Progenitor cell of endocrine pancreas (in vitro differentiated cells): Measurements from ENCODE around the gene HIGD2A. TPM values are rescaled to one million over a fixed set of nuclear protein-coding genes. Genes with fewer than 3 reads are reported as not detected.

ENCODE experiments used
- DNase-seq: peaks from one replicate; pipeline ENCODE4 v3.0.0; 2021; ENCODE audit warnings: low spot score; ENCODE audit not compliant: unreplicated experiment
- H3K27ac Mint-ChIP-seq: 2 replicates; pipeline ENCODE4 v1.8.0; 2021; ENCODE audit warnings: mild to moderate bottlenecking, moderate library complexity, mixed read lengths
- H3K27me3 Mint-ChIP-seq: 2 replicates; pipeline ENCODE4 v1.8.0; 2021; ENCODE audit warnings: mixed read lengths
- H3K36me3 Mint-ChIP-seq: 2 replicates; pipeline ENCODE4 v1.8.0; 2022; ENCODE audit warnings: mixed read lengths; ENCODE audit not compliant: insufficient read depth
- H3K4me1 Mint-ChIP-seq: 2 replicates; pipeline ENCODE4 v1.8.0; 2021; ENCODE audit warnings: low read depth, mixed read lengths
- H3K4me3 Mint-ChIP-seq: 2 replicates; pipeline ENCODE4 v1.8.0; 2021; ENCODE audit warnings: low read depth, mild to moderate bottlenecking, moderate library complexity, mixed read lengths
- H3K9me3 Mint-ChIP-seq: 2 replicates; pipeline ENCODE4 v1.8.0; 2021; ENCODE audit warnings: low read depth, mixed read lengths
- CTCF ChIP-seq: fragments of 200-600 bp; sonication (generic); IDR thresholded peaks from one replicate; pipeline ENCODE4 v1.5.0; 2021; ENCODE audit warnings: antibody characterized with exemption, mild to moderate bottlenecking; ENCODE audit not compliant: unreplicated experiment
- total RNA-seq: library from RNA; stranded (reverse); gene quantifications from 2 replicates; pipeline ENCODE4 v1.2.1, GENCODE V29; 2021

Gene HIGD2A
- total RNA-seq, 1 donor from 2014 or later = 96.8 TPM

GRCh38 chr5:176381979-176382378 lies 6.6 kb upstream of the HIGD2A start:
- Mint-ChIP-seq H3K36me3 (peaks cover 11% of the 10 kb centered on the region), H3K4me3 (no peak overlapping the region), H3K27me3 (no peaks in the 10 kb centered on the region), H3K4me1 (peaks cover 3% of the 10 kb centered on the region), H3K27ac (no peak overlapping the region), H3K9me3 (no peaks in the 10 kb centered on the region)
- no peak for DNase-seq
- no peak for TF ChIP-seq CTCF

- H3K27ac Mint-ChIP-seq = no peak overlapping the region
- H3K4me3 Mint-ChIP-seq = no peak overlapping the region
- no peak for DNase-seq
- peaks cover 8% of the 10 kb centered on the region for H3K4me1 Mint-ChIP-seq
- no peaks in the 10 kb centered on the region for H3K9me3 Mint-ChIP-seq
- no peak for TF ChIP-seq CTCF
- no peaks in the 10 kb centered on the region for H3K27me3 Mint-ChIP-seq
- peaks cover 11% of the 10 kb centered on the region for H3K36me3 Mint-ChIP-seq
Observed at GRCh38 chr5:176382721-176383120, 5.8 kb upstream of the HIGD2A start.

GRCh38 chr5:176383248-176383905 lies 5.2 kb upstream of the HIGD2A start:
- peaks cover 11% of the 10 kb centered on the region for H3K4me1 Mint-ChIP-seq
- no peak for DNase-seq
- H3K9me3 Mint-ChIP-seq = no peaks in the 10 kb centered on the region
- TF ChIP-seq CTCF = no peak
- H3K4me3 Mint-ChIP-seq = no peak overlapping the region
- no peaks in the 10 kb centered on the region for H3K27me3 Mint-ChIP-seq
- H3K36me3 Mint-ChIP-seq = peaks cover 11% of the 10 kb centered on the region
- H3K27ac Mint-ChIP-seq = no peak overlapping the region

GRCh38 chr5:176383961-176384360 lies 4.6 kb upstream of the HIGD2A start:
- Mint-ChIP-seq H3K9me3 (no peaks in the 10 kb centered on the region), H3K27ac (no peak overlapping the region), H3K27me3 (no peaks in the 10 kb centered on the region), H3K4me3 (no peak overlapping the region), H3K4me1 (peaks cover 11% of the 10 kb centered on the region), H3K36me3 (peaks cover 11% of the 10 kb centered on the region)
- no peak for DNase-seq
- TF ChIP-seq CTCF = no peak

- Mint-ChIP-seq H3K36me3 (peaks cover 11% of the 10 kb centered on the region), H3K4me3 (no peak overlapping the region), H3K4me1 (peaks cover 13% of the 10 kb centered on the region), H3K9me3 (no peaks in the 10 kb centered on the region), H3K27me3 (no peaks in the 10 kb centered on the region), H3K27ac (no peak overlapping the region)
- TF ChIP-seq CTCF = no peak
- DNase-seq = no peak
Observed at GRCh38 chr5:176384366-176384930, 4.1 kb upstream of the HIGD2A start.
